Activated T-cell treated with anti-CD3 and anti-CD28 coated beads, Interleukin-2, amount 50 U/mL, for 4 hours (primary cell): ENCODE data around the gene CDH4. TPM values are rescaled to one million over a fixed set of nuclear protein-coding genes. Genes with fewer than 3 reads are reported as not detected.

Experiments
- ATAC-seq, 2 donors: fragments of 200-7000 bp; cut with Tn5 transposase; one replicate each; pipeline ENCODE4 v1.10.0; 2021
- DNase-seq: peaks from one replicate; pipeline ENCODE4 v3.0.0-alpha.2; 2020
- H3K27me3 Mint-ChIP-seq: one replicate; pipeline ENCODE4 v1.8.0; 2021; ENCODE audit warnings: low read depth, mixed read lengths
- H3K36me3 Mint-ChIP-seq: one replicate; pipeline ENCODE4 v1.8.0; 2022; ENCODE audit warnings: mixed read lengths; ENCODE audit not compliant: insufficient read depth
- H3K4me1 Mint-ChIP-seq: one replicate; pipeline ENCODE4 v1.8.0; 2021; ENCODE audit warnings: low read depth, mixed read lengths
- H3K4me3 Mint-ChIP-seq: one replicate; pipeline ENCODE4 v1.8.0; 2021; ENCODE audit warnings: mild to moderate bottlenecking, moderate library complexity, mixed read lengths
- H3K9me3 Mint-ChIP-seq: one replicate; pipeline ENCODE4 v1.8.0; 2021; ENCODE audit warnings: mixed read lengths
- total RNA-seq, 3 donors: library from RNA; stranded (reverse); gene quantifications; one replicate each; pipeline ENCODE4 v1.2.1, GENCODE V29; 2021

Gene CDH4
- total RNA-seq, 3 donors from 2014 or later, result 0.10 TPM; not detected in 2

GRCh38 chr20:61537239-61538182 lies 285.4 kb downstream of the CDH4 start:
- DNase-seq (no peak), ATAC-seq (no peak)
- no peaks in the 10 kb centered on the region for H3K9me3 Mint-ChIP-seq
- no peaks in the 10 kb centered on the region for H3K4me1 Mint-ChIP-seq
- H3K27me3 Mint-ChIP-seq, result no peaks in the 10 kb centered on the region
- H3K4me3 Mint-ChIP-seq, result no peak overlapping the region
- no peaks in the 10 kb centered on the region for H3K36me3 Mint-ChIP-seq

GRCh38 chr20:61538183-61538942 lies 286.3 kb downstream of the CDH4 start:
- no peak overlapping the region for H3K4me3 Mint-ChIP-seq
- no peaks in the 10 kb centered on the region for H3K27me3 Mint-ChIP-seq
- H3K4me1 Mint-ChIP-seq, result no peaks in the 10 kb centered on the region
- DNase-seq (no peak), ATAC-seq (no peak)
- no peaks in the 10 kb centered on the region for H3K9me3 Mint-ChIP-seq
- no peaks in the 10 kb centered on the region for H3K36me3 Mint-ChIP-seq

DNA sequence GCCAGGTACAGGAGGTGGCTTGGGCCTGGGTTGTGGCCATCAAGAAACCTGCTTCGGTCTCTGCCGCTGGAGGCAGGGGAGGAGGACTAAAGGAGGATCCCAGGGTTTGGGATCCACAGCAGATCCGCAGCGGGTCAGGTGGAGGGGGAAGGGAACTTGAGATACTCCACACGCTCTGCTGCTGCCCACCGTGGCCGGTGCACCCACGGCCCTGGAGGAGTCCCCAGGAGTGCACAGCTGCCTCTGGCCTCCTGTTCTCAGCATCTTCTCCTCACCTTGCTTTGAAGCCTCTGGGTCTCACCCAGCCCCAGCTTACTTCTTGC lies 286.8 kb downstream of the CDH4 start:
- H3K27me3 Mint-ChIP-seq, result no peaks in the 10 kb centered on the region
- H3K9me3 Mint-ChIP-seq, result no peaks in the 10 kb centered on the region
- no peaks in the 10 kb centered on the region for H3K36me3 Mint-ChIP-seq
- no peak for ATAC-seq
- no peaks in the 10 kb centered on the region for H3K4me1 Mint-ChIP-seq
- DNase-seq, result no peak
- no peak overlapping the region for H3K4me3 Mint-ChIP-seq

GRCh38 chr20:61539706-61540360 lies 287.8 kb downstream of the CDH4 start:
- Mint-ChIP-seq H3K9me3 (no peaks in the 10 kb centered on the region), H3K4me1 (no peaks in the 10 kb centered on the region), H3K4me3 (no peak overlapping the region), H3K36me3 (no peaks in the 10 kb centered on the region), H3K27me3 (no peaks in the 10 kb centered on the region)
- DNase-seq (no peak), ATAC-seq (no peak)

DNA sequence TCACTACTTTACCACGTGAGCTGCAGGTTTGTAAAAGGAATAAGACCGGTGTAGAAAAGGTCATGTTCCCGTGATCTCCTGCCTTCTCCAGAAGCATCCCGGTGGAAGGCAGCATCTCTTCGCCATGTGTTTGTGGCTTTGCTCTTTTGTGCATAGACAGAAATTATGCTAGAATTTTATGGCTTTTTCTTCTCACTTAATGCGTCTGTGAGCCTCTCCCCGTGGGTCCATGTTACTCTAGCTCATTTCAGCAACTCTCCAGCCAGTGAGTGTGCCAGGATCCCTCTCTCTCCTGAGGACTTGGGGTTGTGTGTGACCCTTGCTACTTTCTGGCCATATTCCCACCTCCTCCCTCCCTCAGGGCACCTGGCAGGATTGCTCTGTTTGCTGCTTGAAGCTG lies 289.5 kb downstream of the CDH4 start:
- no peaks in the 10 kb centered on the region for H3K27me3 Mint-ChIP-seq
- DNase-seq (no peak), ATAC-seq (no peak)
- no peaks in the 10 kb centered on the region for H3K4me1 Mint-ChIP-seq
- H3K9me3 Mint-ChIP-seq, result no peaks in the 10 kb centered on the region
- H3K36me3 Mint-ChIP-seq, result no peaks in the 10 kb centered on the region
- no peak overlapping the region for H3K4me3 Mint-ChIP-seq

DNA sequence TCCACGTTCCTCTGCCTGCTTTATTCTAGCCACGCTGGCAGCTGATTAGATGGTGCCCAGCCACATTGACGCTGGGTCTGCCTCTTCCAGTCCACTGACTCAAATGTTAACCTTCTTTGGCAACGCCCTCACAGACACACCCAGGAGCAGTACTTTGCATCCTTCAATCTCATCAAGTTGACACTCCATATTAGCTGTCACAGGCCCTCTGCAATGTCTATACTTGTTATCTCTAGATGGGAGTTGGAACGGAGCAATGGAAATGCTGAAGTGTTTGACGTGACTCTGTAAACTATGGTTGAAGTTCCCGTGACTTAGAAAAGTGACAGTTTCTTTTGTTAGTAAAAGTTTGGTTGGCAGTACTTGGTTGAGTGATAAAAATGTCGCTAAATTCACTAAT lies 291.0 kb downstream of the CDH4 start:
- ATAC-seq, result no peak
- H3K4me1 Mint-ChIP-seq, result no peaks in the 10 kb centered on the region
- no peak overlapping the region for H3K4me3 Mint-ChIP-seq
- no peaks in the 10 kb centered on the region for H3K9me3 Mint-ChIP-seq
- H3K36me3 Mint-ChIP-seq, result no peaks in the 10 kb centered on the region
- no peak for DNase-seq
- no peaks in the 10 kb centered on the region for H3K27me3 Mint-ChIP-seq

- Mint-ChIP-seq H3K4me3 (no peak overlapping the region), H3K27me3 (no peaks in the 10 kb centered on the region), H3K9me3 (no peaks in the 10 kb centered on the region), H3K4me1 (no peaks in the 10 kb centered on the region), H3K36me3 (no peaks in the 10 kb centered on the region)
- DNase-seq (no peak), ATAC-seq (no peak)
Observed at GRCh38 chr20:61543931-61544745, 292.1 kb downstream of the CDH4 start.

GRCh38 chr20:61544910-61545889 lies 293.1 kb downstream of the CDH4 start:
- ATAC-seq (no peak), DNase-seq (no peak)
- Mint-ChIP-seq H3K4me3 (no peak overlapping the region), H3K4me1 (no peaks in the 10 kb centered on the region), H3K36me3 (no peaks in the 10 kb centered on the region), H3K27me3 (no peaks in the 10 kb centered on the region), H3K9me3 (no peaks in the 10 kb centered on the region)

- no peak for DNase-seq
- Mint-ChIP-seq H3K4me3 (no peak overlapping the region), H3K36me3 (no peaks in the 10 kb centered on the region), H3K27me3 (peaks cover 2% of the 10 kb centered on the region), H3K4me1 (no peaks in the 10 kb centered on the region), H3K9me3 (peaks cover 4% of the 10 kb centered on the region)
- ATAC-seq, result no peak
Observed at GRCh38 chr20:61546641-61547040, 294.6 kb downstream of the CDH4 start.

GRCh38 chr20:61548069-61548468 lies 296.0 kb downstream of the CDH4 start:
- peaks cover 2% of the 10 kb centered on the region for H3K27me3 Mint-ChIP-seq
- ATAC-seq, result no peak
- no peak overlapping the region for H3K4me3 Mint-ChIP-seq
- no peak for DNase-seq
- H3K36me3 Mint-ChIP-seq, result no peaks in the 10 kb centered on the region
- H3K4me1 Mint-ChIP-seq, result no peaks in the 10 kb centered on the region
- peaks cover 8% of the 10 kb centered on the region for H3K9me3 Mint-ChIP-seq

- no peak for ATAC-seq
Observed at GRCh38 chr20:61549865-61550264, 297.8 kb downstream of the CDH4 start.

GRCh38 chr20:61551401-61551800 lies 299.3 kb downstream of the CDH4 start:
- no peak for ATAC-seq
- Mint-ChIP-seq H3K36me3 (no peaks in the 10 kb centered on the region), H3K27me3 (peaks cover 2% of the 10 kb centered on the region), H3K9me3 (peaks cover 8% of the 10 kb centered on the region), H3K4me1 (no peaks in the 10 kb centered on the region), H3K4me3 (no peak overlapping the region)
- no peak for DNase-seq

More at GRCh38 chr20:61549865-61550264, 297.8 kb downstream of the CDH4 start:
- Mint-ChIP-seq H3K36me3 (no peaks in the 10 kb centered on the region), H3K4me1 (no peaks in the 10 kb centered on the region), H3K4me3 (no peak overlapping the region), H3K27me3 (peaks cover 2% of the 10 kb centered on the region), H3K9me3 (peaks cover 8% of the 10 kb centered on the region)
- DNase-seq, result no peak

GRCh38 chr20:61554617-61555016 lies 302.6 kb downstream of the CDH4 start:
- Mint-ChIP-seq H3K27me3 (peaks cover 2% of the 10 kb centered on the region), H3K4me1 (no peaks in the 10 kb centered on the region), H3K9me3 (peaks cover 8% of the 10 kb centered on the region), H3K36me3 (no peaks in the 10 kb centered on the region), H3K4me3 (no peak overlapping the region)
- ATAC-seq (no peak), DNase-seq (no peak)
